Transverse colon (tissue), 4 donors: Measurements from ENCODE around the gene ELK3.

Experiments
- POLR2A ChIP-seq: fragments of 450-650 bp; IDR thresholded peaks from one replicate; pipeline ENCODE4 v1.6.1; 2016; ENCODE audit warnings: antibody characterized with exemption, mild to moderate bottlenecking, moderate library complexity
- POLR2AphosphoS5 ChIP-seq, 3 donors: sonication (generic); formaldehyde crosslinking; IDR thresholded peaks; one replicate each; pipeline ENCODE4 v1.6.1; 2016; ENCODE audit warnings: antibody characterized with exemption in 3 of 3
- TF ChIP-seq, protein P1 (sequence below), 5 experiments: fragments of 200-600 bp in 3 of 5; fragments of 450-650 bp in 2 of 5; sonication (generic) in 3 of 5; IDR thresholded peaks; 1 replicate in 2 of 5; 2 replicates in 3 of 5; pipeline ENCODE4 v1.5.1; 2016 to 2017; ENCODE audit warnings: antibody characterized with exemption in 5 of 5, inconsistent platforms in 3 of 5, mild to moderate bottlenecking in 2 of 5, moderate library complexity in 1 of 5

DNA sequence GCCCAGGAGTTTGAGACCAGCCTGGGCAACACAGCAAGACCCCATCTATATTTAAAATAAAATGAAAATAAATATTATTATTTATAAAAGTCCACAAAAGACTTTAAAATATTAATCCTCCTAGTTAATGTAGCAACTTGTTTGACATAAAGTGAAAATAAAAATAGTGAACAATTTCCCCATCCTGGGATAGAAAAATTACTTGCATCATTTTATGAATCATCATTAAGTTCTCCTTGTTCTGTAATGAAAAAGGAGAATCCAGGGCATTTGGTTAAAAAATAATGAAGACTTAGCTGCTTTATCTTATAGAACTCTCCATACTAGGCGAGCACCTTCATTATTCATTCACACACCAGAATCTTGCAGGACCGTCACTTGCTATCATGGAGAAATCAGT, 66.1 kb downstream of the ELK3 start:
- TF ChIP-seq, protein P1, sequence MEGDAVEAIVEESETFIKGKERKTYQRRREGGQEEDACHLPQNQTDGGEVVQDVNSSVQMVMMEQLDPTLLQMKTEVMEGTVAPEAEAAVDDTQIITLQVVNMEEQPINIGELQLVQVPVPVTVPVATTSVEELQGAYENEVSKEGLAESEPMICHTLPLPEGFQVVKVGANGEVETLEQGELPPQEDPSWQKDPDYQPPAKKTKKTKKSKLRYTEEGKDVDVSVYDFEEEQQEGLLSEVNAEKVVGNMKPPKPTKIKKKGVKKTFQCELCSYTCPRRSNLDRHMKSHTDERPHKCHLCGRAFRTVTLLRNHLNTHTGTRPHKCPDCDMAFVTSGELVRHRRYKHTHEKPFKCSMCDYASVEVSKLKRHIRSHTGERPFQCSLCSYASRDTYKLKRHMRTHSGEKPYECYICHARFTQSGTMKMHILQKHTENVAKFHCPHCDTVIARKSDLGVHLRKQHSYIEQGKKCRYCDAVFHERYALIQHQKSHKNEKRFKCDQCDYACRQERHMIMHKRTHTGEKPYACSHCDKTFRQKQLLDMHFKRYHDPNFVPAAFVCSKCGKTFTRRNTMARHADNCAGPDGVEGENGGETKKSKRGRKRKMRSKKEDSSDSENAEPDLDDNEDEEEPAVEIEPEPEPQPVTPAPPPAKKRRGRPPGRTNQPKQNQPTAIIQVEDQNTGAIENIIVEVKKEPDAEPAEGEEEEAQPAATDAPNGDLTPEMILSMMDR (IDR thresholded peaks at IDR 0.05), result no peak
- TF ChIP-seq POLR2AphosphoS5 (IDR thresholded peaks at IDR 0.05) (no peak), POLR2A (no peak)
